ENCODE results near the gene PLA2G2D.

PLA2G2D gene

GRCh38 chr1:20078171-20078651, 41.1 kb downstream of the PLA2G2D start:
- no peak for TF ChIP-seq PPARA (CRISPR knock-in tag; IDR thresholded peaks at IDR 0.05; ENCODE audit: borderline replicate concordance)
- no peak for TF ChIP-seq CSRNP3 (CRISPR knock-in tag; IDR thresholded peaks at IDR 0.05)
- no peak for ATAC-seq

GRCh38 chr1:20076710-20077461, 42.5 kb downstream of the PLA2G2D start:
- no peak for ATAC-seq
- TF ChIP-seq RARB (CRISPR knock-in tag; IDR thresholded peaks at IDR 0.05) (no peak), TCF4 (CRISPR knock-in tag; IDR thresholded peaks at IDR 0.05; ENCODE audit: borderline replicate concordance) (no peak), SNAI2 (CRISPR knock-in tag; IDR thresholded peaks at IDR 0.05) (no peak), PPARA (CRISPR knock-in tag; IDR thresholded peaks at IDR 0.05; ENCODE audit: borderline replicate concordance) (no peak), CSRNP3 (CRISPR knock-in tag; IDR thresholded peaks at IDR 0.05) (no peak), OSR1 (CRISPR knock-in tag; IDR thresholded peaks at IDR 0.05) (no peak), CREB5 (CRISPR knock-in tag; IDR thresholded peaks at IDR 0.05; ENCODE audit: low read depth) (no peak), ISL1 (CRISPR knock-in tag; IDR thresholded peaks at IDR 0.05) (no peak), ARNTL (CRISPR knock-in tag; IDR thresholded peaks at IDR 0.05; ENCODE audit: borderline replicate concordance, low read depth) (no peak), GLIS3 (CRISPR knock-in tag; IDR thresholded peaks at IDR 0.05) (no peak), PATZ1 (CRISPR knock-in tag; IDR thresholded peaks at IDR 0.05; ENCODE audit: borderline replicate concordance) (no peak), ZC3H10 (CRISPR knock-in tag; IDR thresholded peaks at IDR 0.05) (no peak), ZFP3 (CRISPR knock-in tag; IDR thresholded peaks at IDR 0.05) (no peak), BACH2 (CRISPR knock-in tag; IDR thresholded peaks at IDR 0.05; ENCODE audit: borderline replicate concordance) (no peak), POU6F1 (CRISPR knock-in tag; IDR thresholded peaks at IDR 0.05; ENCODE audit: borderline replicate concordance, low read depth) (no peak), ZNF565 (CRISPR knock-in tag; conservative IDR thresholded peaks at IDR 0.05; ENCODE audit: low read depth) (no peak), ZNF8 (CRISPR knock-in tag; IDR thresholded peaks at IDR 0.05) (no peak), TSHZ2 (CRISPR knock-in tag; IDR thresholded peaks at IDR 0.05) (no peak), CSDC2 (CRISPR knock-in tag; IDR thresholded peaks at IDR 0.05) (no peak), TOX (CRISPR knock-in tag; IDR thresholded peaks at IDR 0.05; ENCODE audit: borderline replicate concordance) (no peak)
